GM23248 (cell line): ENCODE results near the gene ZBTB12. TPM values are rescaled to one million over a fixed set of nuclear protein-coding genes. Genes with fewer than 3 reads are reported as not detected.

Experiments
- DNase-seq: peaks from one replicate; pipeline ENCODE4 v3.0.0-alpha.2; 2015
- H2AFZ ChIP-seq: fragments of 200-600 bp; sonication (generic); 2 replicates; pipeline ENCODE4 v1.6.1; 2016; ENCODE audit warnings: antibody characterized with exemption
- H3F3A ChIP-seq: fragments of 200-600 bp; sonication (generic); 2 replicates; pipeline ENCODE4 v1.6.1; 2016; ENCODE audit warnings: mild to moderate bottlenecking, antibody characterized with exemption, mixed run types; ENCODE audit not compliant: insufficient read depth
- H3K27ac ChIP-seq: fragments of 200-600 bp; sonication (generic); 2 replicates; pipeline ENCODE4 v1.5.1; 2016; ENCODE audit warnings: mild to moderate bottlenecking
- H3K27me3 ChIP-seq: fragments of 200-600 bp; sonication (generic); replicated peaks from 2 replicates; pipeline ENCODE4 v1.6.1; 2016; ENCODE audit warnings: mild to moderate bottlenecking; ENCODE audit not compliant: insufficient read depth
- H3K36me3 ChIP-seq: fragments of 200-600 bp; sonication (generic); 2 replicates; pipeline ENCODE4 v1.6.1; 2016; ENCODE audit warnings: low read depth, mild to moderate bottlenecking
- H3K4me1 ChIP-seq: fragments of 200-600 bp; sonication (generic); 2 replicates; pipeline ENCODE4 v1.6.1; 2016; ENCODE audit warnings: mild to moderate bottlenecking; ENCODE audit not compliant: insufficient read depth
- H3K4me2 ChIP-seq: fragments of 200-600 bp; sonication (generic); one replicate; pipeline ENCODE4 v1.6.1; 2016; ENCODE audit warnings: mild to moderate bottlenecking; ENCODE audit not compliant: unreplicated experiment
- H3K4me3 ChIP-seq: fragments of 200-600 bp; sonication (generic); 2 replicates; pipeline ENCODE4 v1.5.1; 2016; ENCODE audit warnings: mild to moderate bottlenecking
- H3K79me2 ChIP-seq: fragments of 200-600 bp; sonication (generic); 2 replicates; pipeline ENCODE4 v1.6.1; 2016; ENCODE audit warnings: mild to moderate bottlenecking; ENCODE audit not compliant: insufficient read depth
- H3K9ac ChIP-seq: fragments of 200-600 bp; sonication (generic); 2 replicates; pipeline ENCODE4 v1.6.1; 2016; ENCODE audit warnings: mild to moderate bottlenecking
- H3K9me2 ChIP-seq: fragments of 200-600 bp; sonication (generic); 2 replicates; pipeline ENCODE4 v1.6.1; 2016; ENCODE audit warnings: mixed run types, mild to moderate bottlenecking, moderate library complexity; ENCODE audit not compliant: insufficient read depth
- H3K9me3 ChIP-seq: fragments of 200-600 bp; sonication (generic); one replicate; pipeline ENCODE4 v1.6.1; 2017; ENCODE audit warnings: low read depth
- H4K20me1 ChIP-seq: fragments of 200-600 bp; sonication (generic); 2 replicates; pipeline ENCODE4 v1.6.0; 2016; ENCODE audit not compliant: insufficient read depth
- EZH2 ChIP-seq: fragments of 200-600 bp; sonication (generic); IDR thresholded peaks from 2 replicates; pipeline ENCODE4 v1.6.1; 2018; ENCODE audit warnings: antibody characterized with exemption, mild to moderate bottlenecking; ENCODE audit not compliant: insufficient read depth, poor library complexity, severe bottlenecking
- EZH2phosphoT487 ChIP-seq: fragments of 200-600 bp; sonication (generic); IDR thresholded peaks from 2 replicates; pipeline ENCODE4 v1.6.1; 2018; ENCODE audit warnings: antibody characterized with exemption, moderate library complexity, mild to moderate bottlenecking, low read depth; ENCODE audit not compliant: insufficient read depth
- WGBS, 2 experiments: methylation state at CpG; one replicate each; pipeline ENCODE4 v1.1.6; 2015 to 2017; ENCODE audit warnings: low lambda C conversion rate in 2 of 2, low coverage in 1 of 2; ENCODE audit errors: missing lambda C conversion rate in 2 of 2; 5-methylcytosine and 5-hydroxymethylcytosine counted together
- in situ Hi-C: fragments of 300-500 bp; cut with MboI; formaldehyde crosslinking; loops from 2 replicates; pipeline ENCODE4 v1.15.0; 2020
- polyA plus RNA-seq: library from polyadenylated mRNA; unstranded; fragments of >200 nt; fragmentation: Nextera tagmentation; extraction: Ambion mirVana; gene quantifications from 2 replicates; pipeline ENCODE4 v1.2.1, GENCODE V29; 2016
- total RNA-seq: library from RNA; depleted of rRNA; stranded (reverse); fragments of >200 nt; shearing (Covaris generic); gene quantifications from 2 replicates; pipeline ENCODE4 v1.2.3, GENCODE V29; 2014

The ZBTB12 gene
- total and polyA plus RNA-seq, 2 experiments from 2014 or later: 6.1 TPM; not detected in 1

DNA sequence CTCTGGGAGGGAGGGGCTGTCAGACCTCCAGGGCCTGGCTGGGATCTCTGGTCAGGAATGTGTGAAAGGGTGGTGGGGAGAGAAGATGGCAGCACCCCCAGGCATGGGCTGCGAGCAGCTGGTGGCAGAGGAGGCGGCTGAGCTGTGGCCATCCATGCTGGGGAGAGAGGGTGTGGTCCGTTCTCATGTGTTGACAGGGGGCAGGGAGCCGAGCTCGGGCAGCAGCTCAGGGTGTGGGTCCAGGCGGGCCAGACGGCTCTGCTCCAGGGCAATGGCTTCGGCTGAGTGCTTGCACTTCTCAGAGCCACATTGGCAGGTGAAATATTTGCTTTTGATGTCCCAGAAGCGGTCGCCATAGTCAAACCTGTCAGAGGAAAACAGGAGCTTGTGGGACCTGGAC, 22.0 kb downstream of the ZBTB12 start:
- H3K36me3 ChIP-seq: no peaks in the 10 kb centered on the region; the same call in 1 of the 2 replicates
- TF ChIP-seq EZH2phosphoT487: no peak
- TF ChIP-seq EZH2: no peak
- H3K9me3 ChIP-seq: no peaks in the 10 kb centered on the region
- no peaks in the 10 kb centered on the region for H3K79me2 ChIP-seq
- no peaks in the 10 kb centered on the region for H4K20me1 ChIP-seq
- H3K4me2 ChIP-seq: no peak overlapping the region
- no peak overlapping the region for H2AFZ ChIP-seq
- in situ Hi-C loops: no loop called here
- H3K9ac ChIP-seq: no peak overlapping the region
- H3K27me3 ChIP-seq: no peaks in the 10 kb centered on the region
- H3F3A ChIP-seq: no peaks in the 10 kb centered on the region
- H3K27ac ChIP-seq: no peak overlapping the region
- no peak for DNase-seq
- no peaks in the 10 kb centered on the region for H3K9me2 ChIP-seq
- 56 to 57% methylated on average over 10 of the region's 10 CpGs for WGBS, 2 experiments
- H3K4me1 ChIP-seq: no peaks in the 10 kb centered on the region
- no peak overlapping the region for H3K4me3 ChIP-seq

GRCh38 chr6:31879143-31879542, 22.7 kb downstream of the ZBTB12 start:
- 79 to 88% methylated on average over 13 of the region's 13 CpGs for WGBS, 2 experiments
- Histone ChIP-seq H3K9me3 (no peaks in the 10 kb centered on the region), H3F3A (no peaks in the 10 kb centered on the region), H3K9me2 (no peaks in the 10 kb centered on the region), H3K36me3 (no peaks in the 10 kb centered on the region; the same call in 1 of the 2 replicates), H4K20me1 (no peaks in the 10 kb centered on the region), H3K4me2 (no peak overlapping the region), H3K4me3 (no peak overlapping the region), H3K79me2 (no peaks in the 10 kb centered on the region), H2AFZ (no peak overlapping the region), H3K4me1 (no peaks in the 10 kb centered on the region), H3K27ac (no peak overlapping the region), H3K27me3 (no peaks in the 10 kb centered on the region), H3K9ac (no peak overlapping the region)
- no peak for TF ChIP-seq EZH2phosphoT487
- no peak for TF ChIP-seq EZH2
- in situ Hi-C loops: no loop called here
- no peak for DNase-seq

DNA sequence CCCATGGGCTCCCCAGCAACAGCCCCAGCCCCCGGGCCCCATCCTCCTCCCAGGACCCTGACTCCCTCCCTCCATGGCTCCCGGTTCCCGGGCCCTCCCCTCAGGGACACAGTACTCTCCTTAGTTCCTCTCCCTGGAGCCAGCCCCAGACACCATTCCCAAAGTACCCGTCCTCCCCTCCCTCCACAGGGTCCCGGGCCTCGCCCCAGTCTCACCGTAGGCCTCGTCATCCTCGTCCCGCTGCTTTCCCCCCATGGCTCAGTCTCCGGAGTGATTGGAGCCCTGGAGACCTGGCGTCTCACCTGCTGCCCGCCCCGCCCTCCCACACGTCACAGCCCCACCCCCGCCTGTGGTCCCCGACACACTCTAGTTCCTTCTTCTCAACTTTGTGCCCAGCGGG, 23.2 kb downstream of the ZBTB12 start, which contains the start of gene SLC44A4:
SLC44A4 (minus strand) TSS at position 272 of the 400 bp plus-strand sequence; CDS start at position 255, 17 bp downstream.
- no peak within 1 kb of the TSS for H3K4me2 ChIP-seq
- no peak within 1 kb of the TSS for H3K27ac ChIP-seq
- no peak for DNase-seq
- H3F3A ChIP-seq: no peaks in the 10 kb centered on the region
- in situ Hi-C loops: no loop called here
- no peaks in the 10 kb centered on the region for H3K79me2 ChIP-seq
- no peaks in the 10 kb centered on the region for H4K20me1 ChIP-seq
- no peak within 1 kb of the TSS for H2AFZ ChIP-seq
- no peaks in the 10 kb centered on the region; the same call in 1 of the 2 replicates for H3K36me3 ChIP-seq
- TF ChIP-seq EZH2 (no peak), EZH2phosphoT487 (no peak)
- no peak within 1 kb of the TSS for H3K9ac ChIP-seq
- no peaks in the 10 kb centered on the region for H3K9me3 ChIP-seq
- WGBS, 2 experiments: 82 to 100% methylated on average over 1 to 18 of the region's 18 CpGs
- no peaks in the 10 kb centered on the region for H3K4me1 ChIP-seq
- no peaks in the 10 kb centered on the region for H3K9me2 ChIP-seq
- H3K4me3 ChIP-seq: no peak within 1 kb of the TSS
- H3K27me3 ChIP-seq: no peaks in the 10 kb centered on the region

DNA sequence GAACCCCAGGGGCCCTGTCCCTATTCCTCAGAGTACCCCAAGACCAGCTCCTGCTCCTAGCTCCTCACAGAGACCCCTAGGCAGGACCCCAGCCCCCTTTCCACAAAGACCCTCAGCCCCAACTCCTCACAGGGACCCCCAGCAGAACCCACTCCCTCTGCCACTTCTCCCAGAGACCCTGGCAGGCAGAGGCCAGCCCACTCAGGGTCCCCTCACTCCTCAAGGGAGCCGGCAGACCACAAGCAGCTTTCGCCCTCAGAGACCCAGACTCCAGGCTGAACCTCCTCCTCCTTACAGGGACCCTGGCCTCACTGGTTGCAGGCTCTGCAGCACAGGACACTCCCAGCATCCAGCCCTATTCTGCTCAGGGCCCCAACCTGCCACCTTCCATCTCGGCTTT, 23.7 kb downstream of the ZBTB12 start:
- Histone ChIP-seq H3K4me3 (no peak overlapping the region), H3K9me2 (no peaks in the 10 kb centered on the region), H3K79me2 (no peaks in the 10 kb centered on the region), H2AFZ (no peak overlapping the region), H3K9me3 (no peaks in the 10 kb centered on the region), H3F3A (no peaks in the 10 kb centered on the region), H3K27ac (no peak overlapping the region), H3K4me1 (no peaks in the 10 kb centered on the region), H3K4me2 (no peak overlapping the region), H3K9ac (no peak overlapping the region), H3K36me3 (no peaks in the 10 kb centered on the region; the same call in 1 of the 2 replicates), H3K27me3 (no peaks in the 10 kb centered on the region), H4K20me1 (no peaks in the 10 kb centered on the region)
- TF ChIP-seq EZH2: no peak
- no peak for TF ChIP-seq EZH2phosphoT487
- in situ Hi-C loops: no loop called here
- no peak for DNase-seq
- 97 to 100% methylated on average over 3 of the region's 3 CpGs for WGBS, 2 experiments
